Astrocyte (in vitro differentiated cells and primary cell): Measurements from ENCODE around the gene TEAD1.

ENCODE experiments used
- EZH2 ChIP-seq: IDR thresholded peaks from 2 replicates; pipeline ENCODE4 v1.6.1; 2012; ENCODE audit warnings: mild to moderate bottlenecking, low read length, inconsistent platforms; ENCODE audit not compliant: insufficient read depth
- TF ChIP-seq, protein P1 (sequence below): IDR thresholded peaks from 2 replicates; pipeline ENCODE4 v1.5.1; 2011; ENCODE audit warnings: low read depth, mild to moderate bottlenecking, inconsistent platforms, low read length, moderate library complexity; ENCODE audit not compliant: insufficient read depth

DNA sequence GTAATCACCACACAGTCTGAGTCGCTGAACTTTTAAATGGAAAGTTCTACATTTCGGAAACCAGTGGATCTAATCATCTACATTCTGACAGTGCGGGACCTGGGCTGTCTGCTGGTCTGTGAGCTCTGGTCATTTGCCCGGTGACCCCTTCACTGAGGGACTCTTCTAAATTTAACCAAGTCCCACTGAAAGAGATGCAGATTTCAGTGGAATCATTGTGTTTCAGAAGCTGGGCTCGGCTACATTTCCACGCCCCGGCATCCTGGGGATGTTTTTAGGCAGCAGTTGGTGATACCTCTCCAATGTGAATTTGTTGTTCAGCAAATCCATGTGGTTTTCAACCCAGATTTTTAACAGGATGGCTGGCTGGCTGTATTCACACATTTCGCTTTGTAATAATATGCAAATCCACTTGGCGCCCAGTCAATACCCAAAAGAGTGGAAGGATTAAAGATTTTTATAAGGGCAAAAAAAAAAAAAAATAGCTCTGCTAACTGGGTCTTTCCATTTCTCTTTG, 189.4 kb downstream of the TEAD1 start:
- TF ChIP-seq, protein P1, sequence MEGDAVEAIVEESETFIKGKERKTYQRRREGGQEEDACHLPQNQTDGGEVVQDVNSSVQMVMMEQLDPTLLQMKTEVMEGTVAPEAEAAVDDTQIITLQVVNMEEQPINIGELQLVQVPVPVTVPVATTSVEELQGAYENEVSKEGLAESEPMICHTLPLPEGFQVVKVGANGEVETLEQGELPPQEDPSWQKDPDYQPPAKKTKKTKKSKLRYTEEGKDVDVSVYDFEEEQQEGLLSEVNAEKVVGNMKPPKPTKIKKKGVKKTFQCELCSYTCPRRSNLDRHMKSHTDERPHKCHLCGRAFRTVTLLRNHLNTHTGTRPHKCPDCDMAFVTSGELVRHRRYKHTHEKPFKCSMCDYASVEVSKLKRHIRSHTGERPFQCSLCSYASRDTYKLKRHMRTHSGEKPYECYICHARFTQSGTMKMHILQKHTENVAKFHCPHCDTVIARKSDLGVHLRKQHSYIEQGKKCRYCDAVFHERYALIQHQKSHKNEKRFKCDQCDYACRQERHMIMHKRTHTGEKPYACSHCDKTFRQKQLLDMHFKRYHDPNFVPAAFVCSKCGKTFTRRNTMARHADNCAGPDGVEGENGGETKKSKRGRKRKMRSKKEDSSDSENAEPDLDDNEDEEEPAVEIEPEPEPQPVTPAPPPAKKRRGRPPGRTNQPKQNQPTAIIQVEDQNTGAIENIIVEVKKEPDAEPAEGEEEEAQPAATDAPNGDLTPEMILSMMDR: no peak
- TF ChIP-seq EZH2: no peak
